Keratinocyte (primary cell): Measurements from ENCODE around the gene ACADM. TPM values are rescaled to one million over a fixed set of nuclear protein-coding genes. Genes with fewer than 3 reads are reported as not detected.
A peak's percentile ranks its signal among the peaks of the same experiment; 100 is the strongest.
"Not testable (repeated sequence)": the region's sequence is repeated elsewhere in the genome, so short reads cannot be mapped to it uniquely, and the experiment has no call there.

Experiments
- DNase-seq: peaks from one replicate; pipeline ENCODE4 v3.0.0-alpha.2; 2011; ENCODE audit warnings: low read depth, missing footprints, low spot score
- FAIRE-seq: peaks from 2 replicates; lab custom pipeline; 2011; peaks lifted over from hg19 to GRCh38; lab: Jason Lieb, UNC
- H2AFZ ChIP-seq: 2 replicates; pipeline ENCODE4 v1.6.0; 2012; ENCODE audit warnings: low read length, control low read depth, inconsistent platforms; ENCODE audit not compliant: control insufficient read depth
- H3K27ac ChIP-seq: 2 replicates; pipeline ENCODE4 v1.5.1; 2011; ENCODE audit warnings: low read length; ENCODE audit not compliant: control insufficient read depth, insufficient read depth
- H3K27me3 ChIP-seq: 3 replicates; pipeline ENCODE4 v1.6.0; 2011; ENCODE audit warnings: low read length; ENCODE audit not compliant: control insufficient read depth, insufficient read depth; ENCODE audit errors: extremely low read depth
- H3K36me3 ChIP-seq, 2 experiments: 2 replicates in 1 of 2; 3 replicates in 1 of 2; pipeline ENCODE4 v1.5.1; 2011; ENCODE audit warnings: low read length in 2 of 2, mild to moderate bottlenecking in 1 of 2; ENCODE audit not compliant: control insufficient read depth in 2 of 2, insufficient read depth in 2 of 2; ENCODE audit errors: extremely low read depth in 1 of 2
- H3K4me1 ChIP-seq: 3 replicates; pipeline ENCODE4 v1.5.1; 2011; ENCODE audit warnings: low read length; ENCODE audit not compliant: control insufficient read depth, insufficient read depth; ENCODE audit errors: extremely low read depth
- H3K4me2 ChIP-seq: 3 replicates; pipeline ENCODE4 v1.6.0; 2011; ENCODE audit warnings: low read depth, low read length; ENCODE audit not compliant: control insufficient read depth, insufficient read depth; ENCODE audit errors: extremely low read depth
- H3K4me3 ChIP-seq, 3 experiments: fragments of 200-600 bp in 1 of 3; sonication (generic) in 1 of 3; 2 replicates in 2 of 3; 3 replicates in 1 of 3; pipeline ENCODE4 v1.5.1; 2011 to 2016; ENCODE audit warnings: low read length in 3 of 3, mild to moderate bottlenecking in 3 of 3, control low read depth in 2 of 3, inconsistent platforms in 1 of 3, low read depth in 1 of 3, mixed read lengths in 1 of 3, mixed run types in 1 of 3, moderate library complexity in 1 of 3; ENCODE audit not compliant: control insufficient read depth in 2 of 3, insufficient read depth in 2 of 3; ENCODE audit errors: extremely low read depth in 1 of 3
- H3K79me2 ChIP-seq: 2 replicates; pipeline ENCODE4 v1.6.0; 2012; ENCODE audit warnings: low read length; ENCODE audit not compliant: control insufficient read depth, insufficient read depth
- H3K9ac ChIP-seq: 3 replicates; pipeline ENCODE4 v1.6.0; 2011; ENCODE audit warnings: low read length; ENCODE audit not compliant: control insufficient read depth, insufficient read depth; ENCODE audit errors: extremely low read depth
- H3K9me1 ChIP-seq: 3 replicates; pipeline ENCODE4 v1.6.0; 2011; ENCODE audit warnings: low read length; ENCODE audit not compliant: control insufficient read depth, insufficient read depth; ENCODE audit errors: extremely low read depth
- H3K9me3 ChIP-seq: 2 replicates; pipeline ENCODE4 v1.5.1; 2012; ENCODE audit warnings: low read depth, low read length; ENCODE audit not compliant: control insufficient read depth
- H4K20me1 ChIP-seq: 3 replicates; pipeline ENCODE4 v1.6.0; 2011; ENCODE audit warnings: low read length; ENCODE audit not compliant: control insufficient read depth, insufficient read depth; ENCODE audit errors: extremely low read depth
- CTCF ChIP-seq, 3 experiments: IDR thresholded peaks in 1 of 3; conservative IDR thresholded peaks in 1 of 3; optimal IDR thresholded peaks in 1 of 3; 2 replicates in 2 of 3; 3 replicates in 1 of 3; pipeline versions ENCODE3 to v1.5.1; 2011; ENCODE audit warnings: low read length in 3 of 3, mild to moderate bottlenecking in 3 of 3, moderate library complexity in 2 of 3, control low read depth in 1 of 3, inconsistent platforms in 1 of 3; ENCODE audit not compliant: insufficient read depth in 2 of 3; ENCODE audit errors: extremely low read depth in 1 of 3
- EZH2 ChIP-seq: IDR thresholded peaks from one replicate; pipeline ENCODE4 v1.6.1; 2012; ENCODE audit warnings: inconsistent platforms, mild to moderate bottlenecking, low read length, moderate library complexity
- dilution Hi-C: fragments of 300-500 bp; cut with MboI; formaldehyde crosslinking; loops from one replicate; pipeline ENCODE4 v1.7.0; 2020; ENCODE audit warnings: low sequenced_read_pairs; ENCODE audit not compliant: extremely low pct_ligation_motif_present
- polyA plus RNA-seq, 5 experiments: library from polyadenylated mRNA; depleted of rRNA in 3 of 5; stranded (reverse) in 3 of 5; stranded (forward) in 1 of 5; unstranded in 1 of 5; fragments of >200 nt; gene quantifications; 1 replicate in 1 of 5; 2 replicates in 3 of 5; 3 replicates in 1 of 5; pipeline versions ENCODE4 v1.2.1 to v1.2.3, GENCODE V29; 2011 to 2012; ENCODE audit warnings: missing spikeins in 2 of 5, low read depth in 1 of 5, low replicate concordance in 1 of 5

Gene ACADM
- polyA plus RNA-seq, 1 donor (not counting 4 experiments of a cell fraction or from before 2014, with no cell fraction given) = 52.2 TPM

GRCh38 chr1:75720820-75721219 lies 3.7 kb upstream of the ACADM start:
- peaks cover 18% of the 10 kb centered on the region for H3K4me1 ChIP-seq
- dilution Hi-C loops = no loop called here
- H3K4me3 ChIP-seq = no peak overlapping the region
- H3K79me2 ChIP-seq = peaks cover 12% of the 10 kb centered on the region
- no peak overlapping the region for H2AFZ ChIP-seq
- H3K9ac ChIP-seq = no peak overlapping the region
- no peaks in the 10 kb centered on the region for H3K36me3 ChIP-seq
- no peak for FAIRE-seq
- no peaks in the 10 kb centered on the region for H4K20me1 ChIP-seq
- no peak overlapping the region for H3K27ac ChIP-seq
- H3K27me3 ChIP-seq = no peaks in the 10 kb centered on the region
- TF ChIP-seq CTCF (optimal IDR thresholded peaks at IDR 0.05 in 1 of 3, IDR thresholded peaks at IDR 0.05 in 1 of 3, conservative IDR thresholded peaks at IDR 0.05 in 1 of 3; ENCODE audit: extremely low read depth in 1 of 3, insufficient read depth in 2 of 3, low read length in 3 of 3) = no peak
- TF ChIP-seq EZH2 = no peak
- no peak for DNase-seq
- H3K9me3 ChIP-seq = no peaks in the 10 kb centered on the region
- no peak overlapping the region for H3K4me2 ChIP-seq
- no peaks in the 10 kb centered on the region for H3K9me1 ChIP-seq

- H3K27ac ChIP-seq = peak overlapping the region; percentile 79
- DNase-seq, H4K20me1 ChIP-seq, H3K27me3 ChIP-seq, H3K9me1 ChIP-seq, dilution Hi-C loops, H3K9me3 ChIP-seq, H3K36me3 ChIP-seq: not testable (repeated sequence)
- peaks cover 23% of the 10 kb centered on the region for H3K79me2 ChIP-seq
- peak overlapping the region in 2 of 3 experiments; percentile 32 to 36 for H3K4me3 ChIP-seq
- H3K9ac ChIP-seq = peak overlapping the region; percentile 55
- peaks cover 19% of the 10 kb centered on the region for H3K4me1 ChIP-seq
- peak; percentile 91 for FAIRE-seq
- peak overlapping the region; percentile 59 for H2AFZ ChIP-seq
- peak overlapping the region; percentile 85 for H3K4me2 ChIP-seq
Observed at GRCh38 chr1:75722246-75722645, 2.3 kb upstream of the ACADM start.

- Histone ChIP-seq H3K9ac (no peak overlapping the region), H3K4me2 (peak overlapping the region; percentile 88), H2AFZ (peak overlapping the region; percentile 59), H3K4me1 (peaks cover 19% of the 10 kb centered on the region), H4K20me1 (no peaks in the 10 kb centered on the region), H3K4me3 (peak overlapping the region in 1 of 3 experiments; percentile 32), H3K9me3 (no peaks in the 10 kb centered on the region), H3K27me3 (no peaks in the 10 kb centered on the region), H3K9me1 (peaks cover 3% of the 10 kb centered on the region), H3K36me3 (no peaks in the 10 kb centered on the region), H3K79me2 (peaks cover 31% of the 10 kb centered on the region), H3K27ac (peak overlapping the region; percentile 80)
- no peak for DNase-seq
- dilution Hi-C loops = no loop called here
- no peak for TF ChIP-seq EZH2
- TF ChIP-seq CTCF (optimal IDR thresholded peaks at IDR 0.05 in 1 of 3, IDR thresholded peaks at IDR 0.05 in 1 of 3, conservative IDR thresholded peaks at IDR 0.05 in 1 of 3; ENCODE audit: extremely low read depth in 1 of 3, insufficient read depth in 2 of 3, low read length in 3 of 3) = no peak
- FAIRE-seq = peak; percentile 89
Observed at GRCh38 chr1:75722966-75723365, 1.5 kb upstream of the ACADM start.
